K562 (cell line): ENCODE measurements around the gene PRMT6. TPM values are rescaled to one million over a fixed set of nuclear protein-coding genes. Genes with fewer than 3 reads are reported as not detected.

Source experiments
- BHLHE40 ChIP-seq: IDR thresholded peaks from 2 replicates; pipeline ENCODE4 v1.6.1; 2011; ENCODE audit warnings: low read length, improper control_type of control experiment
- CEBPB ChIP-seq: fragments of 450-650 bp; IDR thresholded peaks from 2 replicates; pipeline ENCODE4 v1.6.1; 2016; ENCODE audit warnings: missing genetic modification characterization, missing compliant biosample characterization
- DIDO1 ChIP-seq: fragments of 450-650 bp; IDR thresholded peaks from 2 replicates; pipeline ENCODE4 v1.6.1; 2016; ENCODE audit warnings: low read depth, missing biosample characterization, missing genetic modification characterization
- EHMT2 ChIP-seq: fragments of 450-650 bp; IDR thresholded peaks from 2 replicates; pipeline ENCODE4 v1.6.1; 2018; ENCODE audit warnings: antibody characterized with exemption
- HEY1 ChIP-seq: fragments of 250-450 bp; sonication (Bioruptor Pico); IDR thresholded peaks from 2 replicates; pipeline ENCODE4 v1.5.0; 2020; ENCODE audit warnings: mild to moderate bottlenecking, moderate library complexity, borderline replicate concordance
- HMGN3 ChIP-seq: IDR thresholded peaks from 2 replicates; pipeline ENCODE4 v1.6.1; 2011; ENCODE audit warnings: borderline replicate concordance, low read depth, mild to moderate bottlenecking, mixed read lengths, low read length; ENCODE audit not compliant: insufficient read length; ENCODE audit errors: extremely low read depth
- JUN ChIP-seq, 2 experiments: sonication (generic) in 1 of 2; formaldehyde crosslinking in 1 of 2; IDR thresholded peaks; 2 replicates each; pipeline versions ENCODE4 v1.6.1 to v1.8.0; 2012 to 2022; ENCODE audit warnings: borderline replicate concordance in 2 of 2, mild to moderate bottlenecking in 2 of 2, improper control_type of control experiment in 1 of 2, low read depth in 1 of 2, low read length in 1 of 2, missing genetic modification reagents in 1 of 2
- NCOA6 ChIP-seq: fragments of 450-650 bp; IDR thresholded peaks from 2 replicates; pipeline ENCODE4 v1.6.1; 2017; ENCODE audit warnings: mild to moderate bottlenecking
- RBM39 ChIP-seq: fragments of 200-400 bp; formaldehyde crosslinking; optimal IDR thresholded peaks from 2 replicates; pipeline ENCODE3; 2018; ENCODE audit warnings: low read depth, low read length
- SIX5 ChIP-seq, 2 experiments: IDR thresholded peaks; 2 replicates each; pipeline ENCODE4 v1.6.1; 2011; ENCODE audit warnings: low read length in 2 of 2, borderline replicate concordance in 1 of 2, low read depth in 1 of 2, mild to moderate bottlenecking in 1 of 2, moderate library complexity in 1 of 2; ENCODE audit not compliant: insufficient read depth in 1 of 2
- U2AF2 ChIP-seq: fragments of 200-400 bp; formaldehyde crosslinking; optimal IDR thresholded peaks from 2 replicates; pipeline ENCODE3; 2017; ENCODE audit warnings: low read depth, mild to moderate bottlenecking, low read length
- ZBTB1 ChIP-seq: sonication (generic); formaldehyde crosslinking; IDR thresholded peaks from 2 replicates; pipeline ENCODE4 v1.8.1; 2023; ENCODE audit warnings: missing genetic modification reagents, low read depth, mild to moderate bottlenecking, borderline replicate concordance
- ZNF133 ChIP-seq: fragments of 250-450 bp; sonication (Bioruptor Pico); IDR thresholded peaks from 2 replicates; pipeline ENCODE4 v1.4.0; 2020; ENCODE audit warnings: mild to moderate bottlenecking
- ZNF174 ChIP-seq: fragments of 250-450 bp; sonication (Bioruptor Pico); IDR thresholded peaks from 2 replicates; pipeline ENCODE4 v1.4.0; 2020; ENCODE audit warnings: mild to moderate bottlenecking
- ZNF507 ChIP-seq: conservative IDR thresholded peaks from 2 replicates; pipeline ENCODE4 v1.6.1; 2017; ENCODE audit warnings: missing genetic modification characterization, missing compliant biosample characterization
- ZZZ3 ChIP-seq: fragments of 450-650 bp; IDR thresholded peaks from 2 replicates; pipeline ENCODE4 v1.6.1; 2016; ENCODE audit warnings: antibody characterized with exemption, mild to moderate bottlenecking, moderate library complexity
- polyA plus RNA-seq, 8 experiments: library from polyadenylated mRNA; depleted of rRNA in 4 of 8; stranded (reverse) in 5 of 8; unstranded in 3 of 8; fragments of >200 nt; fragmentation: Nextera tagmentation in 2 of 8; fragmentation: Illumina TruSeq in 1 of 8; extraction: Ambion mirVana in 2 of 8; extraction: Trizol in 1 of 8; gene quantifications; 2 replicates each; pipeline versions ENCODE4 v1.2.1 to v1.2.3, GENCODE V29; 2011 to 2014; ENCODE audit warnings: inconsistent platforms in 1 of 8, missing spikeins in 1 of 8
- total RNA-seq, 7 experiments: library from RNA; depleted of rRNA in 6 of 7; stranded (reverse); fragments of >200 nt in 6 of 7; fragmentation: Illumina TruSeq in 2 of 7; extraction: Trizol in 2 of 7; gene quantifications; 2 replicates each; pipeline versions ENCODE4 v1.2.1 to v1.2.3, GENCODE V29; 2011 to 2021; ENCODE audit warnings: low replicate concordance in 1 of 7
- TF ChIP-seq, protein P1 (sequence below), 2 experiments: IDR thresholded peaks in 1 of 2; conservative IDR thresholded peaks in 1 of 2; 2 replicates each; pipeline ENCODE4 v1.6.1; 2016; ENCODE audit warnings: low read depth in 2 of 2, mild to moderate bottlenecking in 1 of 2, missing compliant biosample characterization in 1 of 2, missing genetic modification characterization in 1 of 2, moderate library complexity in 1 of 2
- TF ChIP-seq, protein P2 (sequence below): fragments of 250-450 bp; sonication (Bioruptor Pico); IDR thresholded peaks from 2 replicates; pipeline ENCODE4 v1.8.0; 2021; ENCODE audit warnings: moderate library complexity, mild to moderate bottlenecking, inconsistent platforms

Gene PRMT6
- total and polyA plus RNA-seq, 9 of the 15 experiments (the other 6 are each of a cell fraction or from before 2014, with no cell fraction given), result 6.1 to 36.9 (median 29.4) TPM

DNA sequence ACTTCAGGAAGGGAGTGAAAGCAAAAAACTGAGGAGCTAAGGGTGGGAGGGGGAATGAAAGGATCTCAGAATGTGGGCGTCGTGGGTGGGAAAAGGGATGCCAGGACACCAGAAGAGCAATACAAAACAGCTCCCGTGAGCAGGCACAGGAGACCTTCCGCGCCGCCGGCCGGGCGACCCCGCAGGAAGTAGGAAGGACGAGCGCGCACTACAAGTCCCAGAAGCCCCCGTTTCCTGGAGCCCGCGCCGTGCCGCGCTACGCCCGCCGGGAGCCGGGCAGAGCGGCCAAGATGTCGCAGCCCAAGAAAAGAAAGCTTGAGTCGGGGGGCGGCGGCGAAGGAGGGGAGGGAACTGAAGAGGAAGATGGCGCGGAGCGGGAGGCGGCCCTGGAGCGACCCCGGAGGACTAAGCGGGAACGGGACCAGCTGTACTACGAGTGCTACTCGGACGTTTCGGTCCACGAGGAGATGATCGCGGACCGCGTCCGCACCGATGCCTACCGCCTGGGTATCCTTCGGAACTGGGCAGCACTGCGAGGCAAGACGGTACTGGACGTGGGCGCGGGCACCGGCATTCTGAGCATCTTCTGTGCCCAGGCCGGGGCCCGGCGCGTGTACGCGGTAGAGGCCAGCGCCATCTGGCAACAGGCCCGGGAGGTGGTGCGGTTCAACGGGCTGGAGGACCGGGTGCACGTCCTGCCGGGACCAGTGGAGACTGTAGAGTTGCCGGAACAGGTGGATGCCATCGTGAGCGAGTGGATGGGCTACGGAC, at the start of gene PRMT6 (continued):
- TF ChIP-seq NCOA6 (no peak), ZZZ3 (no peak), EHMT2 (no peak), RBM39 (no peak), HMGN3 (peak; percentile 23), U2AF2 (no peak), HEY1 (CRISPR knock-in tag) (no peak), ZNF174 (no peak), ZNF507 (tag) (no peak), BHLHE40 (0 out of 2 replicates have a peak, but pooled peaks have one; percentile 19), DIDO1 (tag) (no peak; the same call in 1 of the 2 replicates), ZNF133 (CRISPR knock-in tag) (no peak), JUN (IDR thresholded peaks at IDR 0.05; ENCODE audit: borderline replicate concordance, low read depth, low read length) (no peak), JUN (CRISPR knock-in tag; IDR thresholded peaks at IDR 0.05; ENCODE audit: borderline replicate concordance) (no peak), ZBTB1 (peak; percentile 73; the same call in 1 of the 2 replicates), CEBPB (tag) (no peak), SIX5 (IDR thresholded peaks at IDR 0.05; ENCODE audit: borderline replicate concordance in 1 of 2, insufficient read depth in 1 of 2, low read depth in 1 of 2, low read length in 2 of 2) (peak; percentile 67 to 76; a peak in 3 of 4 replicates)
- TF ChIP-seq, protein P1, sequence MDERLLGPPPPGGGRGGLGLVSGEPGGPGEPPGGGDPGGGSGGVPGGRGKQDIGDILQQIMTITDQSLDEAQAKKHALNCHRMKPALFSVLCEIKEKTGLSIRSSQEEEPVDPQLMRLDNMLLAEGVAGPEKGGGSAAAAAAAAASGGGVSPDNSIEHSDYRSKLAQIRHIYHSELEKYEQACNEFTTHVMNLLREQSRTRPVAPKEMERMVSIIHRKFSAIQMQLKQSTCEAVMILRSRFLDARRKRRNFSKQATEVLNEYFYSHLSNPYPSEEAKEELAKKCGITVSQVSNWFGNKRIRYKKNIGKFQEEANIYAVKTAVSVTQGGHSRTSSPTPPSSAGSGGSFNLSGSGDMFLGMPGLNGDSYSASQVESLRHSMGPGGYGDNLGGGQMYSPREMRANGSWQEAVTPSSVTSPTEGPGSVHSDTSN (CRISPR knock-in tag; IDR thresholded peaks at IDR 0.05; ENCODE audit: low read depth), result no peak
- TF ChIP-seq, protein P1 (tag; conservative IDR thresholded peaks at IDR 0.05; ENCODE audit: low read depth), result no peak
- TF ChIP-seq, protein P2, sequence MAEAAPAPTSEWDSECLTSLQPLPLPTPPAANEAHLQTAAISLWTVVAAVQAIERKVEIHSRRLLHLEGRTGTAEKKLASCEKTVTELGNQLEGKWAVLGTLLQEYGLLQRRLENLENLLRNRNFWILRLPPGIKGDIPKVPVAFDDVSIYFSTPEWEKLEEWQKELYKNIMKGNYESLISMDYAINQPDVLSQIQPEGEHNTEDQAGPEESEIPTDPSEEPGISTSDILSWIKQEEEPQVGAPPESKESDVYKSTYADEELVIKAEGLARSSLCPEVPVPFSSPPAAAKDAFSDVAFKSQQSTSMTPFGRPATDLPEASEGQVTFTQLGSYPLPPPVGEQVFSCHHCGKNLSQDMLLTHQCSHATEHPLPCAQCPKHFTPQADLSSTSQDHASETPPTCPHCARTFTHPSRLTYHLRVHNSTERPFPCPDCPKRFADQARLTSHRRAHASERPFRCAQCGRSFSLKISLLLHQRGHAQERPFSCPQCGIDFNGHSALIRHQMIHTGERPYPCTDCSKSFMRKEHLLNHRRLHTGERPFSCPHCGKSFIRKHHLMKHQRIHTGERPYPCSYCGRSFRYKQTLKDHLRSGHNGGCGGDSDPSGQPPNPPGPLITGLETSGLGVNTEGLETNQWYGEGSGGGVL (CRISPR knock-in tag), result no peak
